K562 (cell line): ENCODE results near the gene BHLHE40. TPM values are rescaled to one million over a fixed set of nuclear protein-coding genes. Genes with fewer than 3 reads are reported as not detected.

Experiments used
- BCL6 ChIP-seq: fragments of 250-450 bp; sonication (Bioruptor Pico); IDR thresholded peaks from 2 replicates; pipeline ENCODE4 v1.4.0; 2020
- HBP1 ChIP-seq: fragments of 450-650 bp; formaldehyde crosslinking; IDR thresholded peaks from 2 replicates; pipeline ENCODE4 v1.4.0; 2022; ENCODE audit warnings: missing genetic modification characterization
- MCM2 ChIP-seq: fragments of 450-650 bp; IDR thresholded peaks from 2 replicates; pipeline ENCODE4 v1.6.1; 2017; ENCODE audit warnings: low read depth, mild to moderate bottlenecking
- NR2F6 ChIP-seq: fragments of 450-650 bp; formaldehyde crosslinking; IDR thresholded peaks from 2 replicates; pipeline ENCODE4 v1.4.0; 2020; ENCODE audit warnings: mild to moderate bottlenecking
- NR4A1 ChIP-seq, 2 experiments: fragments of 250-450 bp in 1 of 2; fragments of 450-650 bp in 1 of 2; sonication (Bioruptor Pico) in 1 of 2; IDR thresholded peaks; 2 replicates each; pipeline versions ENCODE4 v1.4.0 to v1.6.1; 2016 to 2020; ENCODE audit warnings: mild to moderate bottlenecking in 2 of 2, missing compliant biosample characterization in 1 of 2, missing genetic modification characterization in 1 of 2, moderate library complexity in 1 of 2
- RAD51 ChIP-seq: fragments of 450-650 bp; IDR thresholded peaks from 2 replicates; pipeline ENCODE4 v1.7.1; 2016; ENCODE audit warnings: low read depth, mild to moderate bottlenecking, borderline replicate concordance
- RBM14 ChIP-seq: fragments of 200-400 bp; formaldehyde crosslinking; IDR thresholded peaks from 2 replicates; pipeline ENCODE4 v1.6.1; 2018; ENCODE audit warnings: low read depth, mild to moderate bottlenecking, low read length, moderate library complexity, borderline replicate concordance; ENCODE audit not compliant: insufficient read depth
- SIRT6 ChIP-seq: IDR thresholded peaks from one replicate; pipeline ENCODE4 v1.6.1; 2012; ENCODE audit warnings: low read depth, mild to moderate bottlenecking, control low read depth, inconsistent platforms, low read length, moderate library complexity
- SRSF7 ChIP-seq: fragments of 200-400 bp; formaldehyde crosslinking; optimal IDR thresholded peaks from 2 replicates; pipeline ENCODE3; 2017; ENCODE audit warnings: mild to moderate bottlenecking, low read depth, low read length
- TAF1 ChIP-seq: IDR thresholded peaks from 2 replicates; pipeline ENCODE4 v1.6.1; 2011; ENCODE audit warnings: mild to moderate bottlenecking, low read length, moderate library complexity; ENCODE audit not compliant: insufficient read depth, control insufficient read depth, severe bottlenecking; ENCODE audit errors: extremely low read depth
- TAF9B ChIP-seq: fragments of 450-650 bp; IDR thresholded peaks from 2 replicates; pipeline ENCODE4 v1.6.1; 2018; ENCODE audit warnings: mild to moderate bottlenecking; ENCODE audit not compliant: partially characterized antibody
- TCF3 ChIP-seq: sonication (generic); formaldehyde crosslinking; IDR thresholded peaks from 2 replicates; pipeline ENCODE4 v1.4.0; 2020; ENCODE audit warnings: mild to moderate bottlenecking, missing genetic modification reagents
- ZBTB40 ChIP-seq, 2 experiments: fragments of 450-650 bp in 1 of 2; sonication (generic) in 1 of 2; formaldehyde crosslinking in 1 of 2; IDR thresholded peaks; 2 replicates each; pipeline versions ENCODE4 v1.7.1 to v1.9.0; 2016 to 2022; ENCODE audit warnings: inconsistent platforms in 1 of 2, mild to moderate bottlenecking in 1 of 2, missing genetic modification reagents in 1 of 2
- ZNF140 ChIP-seq: fragments of 250-450 bp; sonication (Bioruptor Pico); IDR thresholded peaks from 2 replicates; pipeline ENCODE4 v1.8.0; 2021; ENCODE audit warnings: moderate library complexity, mild to moderate bottlenecking, inconsistent platforms
- ZNF165 ChIP-seq: fragments of 250-450 bp; sonication (Bioruptor Pico); IDR thresholded peaks from 2 replicates; pipeline ENCODE4 v1.4.0; 2020; ENCODE audit warnings: borderline replicate concordance
- ZNF253 ChIP-seq: fragments of 250-450 bp; sonication (Bioruptor Pico); conservative IDR thresholded peaks from 2 replicates; pipeline ENCODE4 v1.6.1; 2021; ENCODE audit warnings: mild to moderate bottlenecking
- ZNF3 ChIP-seq: fragments of 250-450 bp; sonication (Bioruptor Pico); IDR thresholded peaks from 2 replicates; pipeline ENCODE4 v1.5.0; 2021; ENCODE audit warnings: mild to moderate bottlenecking, moderate library complexity
- polyA plus RNA-seq, 8 experiments: library from polyadenylated mRNA; depleted of rRNA in 4 of 8; stranded (reverse) in 5 of 8; unstranded in 3 of 8; fragments of >200 nt; fragmentation: Nextera tagmentation in 2 of 8; fragmentation: Illumina TruSeq in 1 of 8; extraction: Ambion mirVana in 2 of 8; extraction: Trizol in 1 of 8; gene quantifications; 2 replicates each; pipeline versions ENCODE4 v1.2.1 to v1.2.3, GENCODE V29; 2011 to 2014; ENCODE audit warnings: inconsistent platforms in 1 of 8, missing spikeins in 1 of 8
- total RNA-seq, 7 experiments: library from RNA; depleted of rRNA in 6 of 7; stranded (reverse); fragments of >200 nt in 6 of 7; fragmentation: Illumina TruSeq in 2 of 7; extraction: Trizol in 2 of 7; gene quantifications; 2 replicates each; pipeline versions ENCODE4 v1.2.1 to v1.2.3, GENCODE V29; 2011 to 2021; ENCODE audit warnings: low replicate concordance in 1 of 7

The BHLHE40 gene
- total and polyA plus RNA-seq, 9 of the 15 experiments (the other 6 are each of a cell fraction or from before 2014, with no cell fraction given) = 12.0 to 83.9 (median 31.4) TPM

GRCh38 chr3:4983739-4984510 is 4.7 kb downstream of the BHLHE40 start (continued):
- TF ChIP-seq RAD51 (no peak), ZNF165 (CRISPR knock-in tag) (no peak), ZNF253 (CRISPR knock-in tag) (no peak), HBP1 (CRISPR knock-in tag) (peak; percentile 55; the same call in 1 of the 2 replicates), SIRT6 (peak; percentile 22), BCL6 (no peak), ZNF140 (no peak), TAF1 (no peak), TAF9B (no peak), MCM2 (no peak), ZNF3 (CRISPR knock-in tag) (no peak), NR2F6 (no peak), SRSF7 (no peak), TCF3 (CRISPR knock-in tag) (no peak), NR4A1 (CRISPR knock-in tag; IDR thresholded peaks at IDR 0.05) (no peak), NR4A1 (tag; IDR thresholded peaks at IDR 0.05) (peak; percentile 39; the same call in 1 of the 2 replicates), RBM14 (no peak), ZBTB40 (IDR thresholded peaks at IDR 0.05) (peak; percentile 42), ZBTB40 (CRISPR knock-in tag; IDR thresholded peaks at IDR 0.05) (no peak)
